Sigmoid colon (tissue), 4 donors: Measurements from ENCODE around the gene TLCD3A.

Experiments
- POLR2AphosphoS5 ChIP-seq, 4 donors: sonication (generic); formaldehyde crosslinking; IDR thresholded peaks; one replicate each; pipeline ENCODE4 v1.6.1; 2017; ENCODE audit warnings: antibody characterized with exemption in 4 of 4
- TF ChIP-seq, protein P1 (sequence below), 4 experiments: fragments of 450-650 bp in 3 of 4; fragments of 200-600 bp in 1 of 4; IDR thresholded peaks; one replicate each; pipeline ENCODE4 v1.5.1; 2016 to 2019; ENCODE audit warnings: antibody characterized with exemption in 4 of 4, mild to moderate bottlenecking in 3 of 4, moderate library complexity in 2 of 4

DNA sequence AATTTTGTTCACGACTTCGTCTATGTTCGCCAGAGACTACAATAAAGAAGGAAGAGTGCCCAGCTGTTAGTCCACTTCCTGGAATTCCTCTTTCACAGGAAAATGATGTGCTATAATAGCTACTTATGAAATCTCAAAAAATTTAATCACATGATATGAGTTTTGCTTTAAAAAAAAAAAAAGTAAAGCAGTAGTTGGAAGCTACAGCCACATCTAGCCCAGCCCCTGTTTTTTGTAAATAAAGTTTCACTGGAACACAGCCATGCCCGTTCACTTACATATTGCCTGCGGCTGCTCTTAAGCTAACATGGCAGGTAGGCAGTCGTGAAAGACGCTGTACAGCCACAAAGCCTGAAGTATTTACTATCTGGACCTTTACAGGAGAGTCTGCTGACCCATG lies 33.1 kb upstream of the TLCD3A start:
- TF ChIP-seq, protein P1, sequence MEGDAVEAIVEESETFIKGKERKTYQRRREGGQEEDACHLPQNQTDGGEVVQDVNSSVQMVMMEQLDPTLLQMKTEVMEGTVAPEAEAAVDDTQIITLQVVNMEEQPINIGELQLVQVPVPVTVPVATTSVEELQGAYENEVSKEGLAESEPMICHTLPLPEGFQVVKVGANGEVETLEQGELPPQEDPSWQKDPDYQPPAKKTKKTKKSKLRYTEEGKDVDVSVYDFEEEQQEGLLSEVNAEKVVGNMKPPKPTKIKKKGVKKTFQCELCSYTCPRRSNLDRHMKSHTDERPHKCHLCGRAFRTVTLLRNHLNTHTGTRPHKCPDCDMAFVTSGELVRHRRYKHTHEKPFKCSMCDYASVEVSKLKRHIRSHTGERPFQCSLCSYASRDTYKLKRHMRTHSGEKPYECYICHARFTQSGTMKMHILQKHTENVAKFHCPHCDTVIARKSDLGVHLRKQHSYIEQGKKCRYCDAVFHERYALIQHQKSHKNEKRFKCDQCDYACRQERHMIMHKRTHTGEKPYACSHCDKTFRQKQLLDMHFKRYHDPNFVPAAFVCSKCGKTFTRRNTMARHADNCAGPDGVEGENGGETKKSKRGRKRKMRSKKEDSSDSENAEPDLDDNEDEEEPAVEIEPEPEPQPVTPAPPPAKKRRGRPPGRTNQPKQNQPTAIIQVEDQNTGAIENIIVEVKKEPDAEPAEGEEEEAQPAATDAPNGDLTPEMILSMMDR (IDR thresholded peaks at IDR 0.05): no peak
- TF ChIP-seq POLR2AphosphoS5 (IDR thresholded peaks at IDR 0.05): peak in 1 of 4 donors; percentile 34
